NCI-H748 treated with DMSO at 0.1 percent for 48 hours (cell line): ENCODE measurements around the gene CCDC12.

Experiments used
- DNase-seq: peaks from one replicate; lab custom pipeline; 2025; lab: John Stamatoyannopoulos, UW

Gene CCDC12

GRCh38 chr3:46874430-46874829 lies 102.1 kb downstream of the CCDC12 start:
- no peak for DNase-seq

GRCh38 chr3:46873521-46873920 lies 103.0 kb downstream of the CCDC12 start:
- no peak for DNase-seq
